B cell (primary cell): Measurements from ENCODE around the gene IAH1. TPM values are rescaled to one million over a fixed set of nuclear protein-coding genes. Genes with fewer than 3 reads are reported as not detected.

Source experiments
- ATAC-seq: fragments of 200-7000 bp; cut with Tn5 transposase; one replicate; pipeline ENCODE4 v1.10.0; 2021; ENCODE audit warnings: low read depth, mild to moderate bottlenecking, moderate number of reproducible peaks, moderate library complexity
- CTCF ChIA-PET: fragments of 350-600 bp; sonication (Branson Sonifier 250); formaldehyde crosslinking; loops from one replicate; lab custom pipeline; 2021; ENCODE audit warnings: antibody characterized with exemption, inconsistent platforms; lab: Charles Lee
- POLR2A ChIA-PET: fragments of 350-600 bp; sonication (Branson Sonifier 250); formaldehyde crosslinking; loops from one replicate; lab custom pipeline; 2021; ENCODE audit warnings: antibody characterized with exemption; lab: Charles Lee
- DNase-seq: peaks from one replicate; pipeline ENCODE4 v3.0.0; 2013
- H2AFZ ChIP-seq: 2 replicates; pipeline ENCODE4 v1.6.1; 2012; ENCODE audit warnings: mild to moderate bottlenecking, low read depth, low read length; ENCODE audit not compliant: insufficient read depth, poor library complexity, severe bottlenecking
- H3K27ac ChIP-seq, 2 donors: 1 replicate in 1 of 2; 2 replicates in 1 of 2; pipeline ENCODE4 v1.5.1; 2012 to 2013; ENCODE audit warnings: low read length in 2 of 2, mild to moderate bottlenecking in 2 of 2, moderate library complexity in 1 of 2
- H3K27me3 ChIP-seq, 4 experiments: fragments of 200-600 bp in 1 of 4; sonication (generic) in 1 of 4; replicated peaks in 1 of 4; 1 replicate in 2 of 4; 2 replicates in 2 of 4; pipeline versions ENCODE4 v1.6.1 to v1.7.0; 2013 to 2016; ENCODE audit warnings: low read length in 3 of 4, mild to moderate bottlenecking in 2 of 4, mixed read lengths in 1 of 4, moderate library complexity in 1 of 4; ENCODE audit not compliant: insufficient read depth in 4 of 4, control insufficient read depth in 3 of 4; ENCODE audit errors: control extremely low read depth in 1 of 4
- H3K36me3 ChIP-seq, 2 experiments: replicated peaks in 1 of 2; 1 replicate in 1 of 2; 2 replicates in 1 of 2; pipeline versions ENCODE4 v1.6.1 to v1.7.1; 2013; ENCODE audit warnings: low read length in 1 of 2; ENCODE audit not compliant: insufficient read depth in 2 of 2, control insufficient read depth in 1 of 2; ENCODE audit errors: control extremely low read depth in 1 of 2, extremely low read depth in 1 of 2
- H3K4me1 ChIP-seq, 2 donors: fragments of 200-600 bp in 1 of 2; sonication (generic) in 1 of 2; 1 replicate in 1 of 2; 2 replicates in 1 of 2; pipeline versions ENCODE4 v1.5.1 to v1.6.1; 2013 to 2017; ENCODE audit warnings: low read length in 2 of 2; ENCODE audit not compliant: control insufficient read depth in 2 of 2, insufficient read depth in 2 of 2
- H3K4me2 ChIP-seq: replicated peaks from 2 replicates; pipeline ENCODE3; 2012; ENCODE audit warnings: mild to moderate bottlenecking, low read depth, low read length; ENCODE audit not compliant: poor library complexity, severe bottlenecking
- H3K4me3 ChIP-seq, 5 experiments: fragments of 200-600 bp in 1 of 5; sonication (generic) in 1 of 5; 1 replicate in 3 of 5; 2 replicates in 2 of 5; pipeline versions ENCODE4 v1.5.1 to v1.7.0; 2011 to 2016; ENCODE audit warnings: low read length in 4 of 5, mild to moderate bottlenecking in 4 of 5, low read depth in 2 of 5, control low read depth in 1 of 5, moderate library complexity in 1 of 5; ENCODE audit not compliant: insufficient read depth in 1 of 5; ENCODE audit errors: control extremely low read depth in 1 of 5, extremely low read depth in 1 of 5
- H3K79me2 ChIP-seq: fragments of 200-600 bp; sonication (generic); one replicate; pipeline ENCODE4 v1.6.0; 2016; ENCODE audit warnings: low read length; ENCODE audit not compliant: control insufficient read depth, insufficient read depth
- H3K9ac ChIP-seq: fragments of 200-600 bp; sonication (generic); 2 replicates; pipeline ENCODE4 v1.6.1; 2017; ENCODE audit warnings: mild to moderate bottlenecking, low read length, moderate library complexity
- H3K9me3 ChIP-seq, 3 donors: one replicate each; pipeline versions ENCODE4 v1.6.1 to v1.7.1; 2013; ENCODE audit warnings: low read length in 2 of 3; ENCODE audit not compliant: control insufficient read depth in 2 of 3, insufficient read depth in 1 of 3; ENCODE audit errors: control extremely low read depth in 1 of 3
- H4K20me1 ChIP-seq: 2 replicates; pipeline ENCODE4 v1.6.0; 2012; ENCODE audit warnings: mild to moderate bottlenecking, low read length; ENCODE audit not compliant: insufficient read depth, control insufficient read depth, poor library complexity, severe bottlenecking
- H3K27ac Mint-ChIP-seq: one replicate; pipeline ENCODE4 v1.8.0; 2021; ENCODE audit warnings: mixed read lengths
- H3K27me3 Mint-ChIP-seq: one replicate; pipeline ENCODE4 v1.8.0; 2021; ENCODE audit warnings: mixed read lengths
- H3K4me1 Mint-ChIP-seq: one replicate; pipeline ENCODE4 v1.8.0; 2021; ENCODE audit warnings: mixed read lengths
- H3K4me3 Mint-ChIP-seq: one replicate; pipeline ENCODE4 v1.8.0; 2021; ENCODE audit warnings: mixed read lengths
- H3K9me3 Mint-ChIP-seq: one replicate; pipeline ENCODE4 v1.8.0; 2022; ENCODE audit warnings: mixed read lengths; ENCODE audit not compliant: insufficient read depth
- EZH2 ChIP-seq: IDR thresholded peaks from 2 replicates; pipeline ENCODE4 v1.6.1; 2012; ENCODE audit warnings: borderline replicate concordance, low read depth, mild to moderate bottlenecking, moderate library complexity, low read length; ENCODE audit not compliant: insufficient read depth, poor library complexity, severe bottlenecking
- WGBS: methylation state at CpG from one replicate; pipeline ENCODE4 v1.1.5; 2013; ENCODE audit warnings: missing lambda C conversion rate; ENCODE audit not compliant: insufficient coverage; 5-methylcytosine and 5-hydroxymethylcytosine counted together
- intact Hi-C: fragments of 100-400 bp; cut with micrococcal nuclease; formaldehyde crosslinking; loops from one replicate; pipeline ENCODE4 v1.10.0; 2022
- polyA plus RNA-seq: library from polyadenylated mRNA; depleted of rRNA; stranded (reverse); fragments of >200 nt; gene quantifications from 2 replicates; pipeline ENCODE4 v1.2.3, GENCODE V29; 2012
- total RNA-seq, 2 donors: library from RNA; stranded (reverse); fragments of 120-200 nt in 1 of 2; gene quantifications; 1 replicate in 1 of 2; 2 replicates in 1 of 2; pipeline versions ENCODE4 v1.2.3 to v1.2.4, GENCODE V29; 2013 to 2022
- TF ChIP-seq, protein P1 (sequence below): fragments of 200-600 bp; IDR thresholded peaks from one replicate; pipeline ENCODE4 v1.8.0; 2022; ENCODE audit warnings: antibody characterized with exemption, mild to moderate bottlenecking

The IAH1 gene
- total and polyA plus RNA-seq, 2 donors (not counting 1 experiment from before 2014, with no cell fraction given) = 33.3 to 54.8 TPM

DNA sequence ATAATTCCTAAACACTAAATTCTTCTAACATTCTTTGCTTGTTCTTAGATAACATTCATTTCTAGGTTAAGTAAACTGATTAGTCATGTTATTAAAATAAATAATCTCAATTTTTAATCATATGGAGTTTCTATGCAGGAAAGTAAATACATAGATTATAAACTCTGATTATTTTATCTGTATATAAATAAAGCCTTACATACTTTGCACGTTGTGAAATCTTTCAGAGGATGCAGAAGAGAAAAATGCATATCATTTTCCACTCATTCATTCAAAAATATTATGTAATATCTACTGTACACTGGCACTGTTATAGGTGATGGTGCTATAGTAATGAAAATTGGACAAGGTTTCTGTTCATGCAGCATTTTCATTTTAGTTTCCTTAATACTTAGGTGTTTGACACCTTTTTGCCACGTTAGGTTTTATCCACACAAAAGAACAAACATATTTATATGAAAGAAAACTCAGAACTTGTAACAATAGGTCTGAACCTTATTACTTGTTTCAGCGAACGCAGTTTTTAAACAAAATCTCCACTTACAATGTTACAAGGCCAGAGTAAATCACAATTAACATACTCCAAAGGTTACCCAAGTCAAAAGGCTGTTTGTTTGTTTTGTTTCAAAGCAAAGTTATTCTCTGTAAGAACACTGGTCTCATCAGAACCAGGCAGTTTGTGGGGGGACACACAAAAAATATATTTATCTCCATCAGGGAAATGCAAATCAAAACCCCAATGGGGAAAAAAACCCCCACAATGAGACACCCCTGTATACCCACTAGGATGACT lies 53.8 kb downstream of the IAH1 start:
- Mint-ChIP-seq H3K27ac (no peak overlapping the region), H3K4me1 (no peaks in the 10 kb centered on the region), H3K4me3 (no peak overlapping the region), H3K9me3 (no peaks in the 10 kb centered on the region), H3K27me3 (no peaks in the 10 kb centered on the region)
- intact Hi-C loops = no loop called here
- no peak overlapping the region for H3K4me3 ChIP-seq
- ATAC-seq (no peak), DNase-seq (no peak)
- no peak overlapping the region for H2AFZ ChIP-seq
- H3K9ac ChIP-seq = no peak overlapping the region
- WGBS = no CpG with 5 or more reads among the region's 4 CpGs
- no peaks in the 10 kb centered on the region for H3K27me3 ChIP-seq
- ChIA-PET POLR2A (no interaction called here), CTCF (no interaction called here)
- no peaks in the 10 kb centered on the region for H3K4me1 ChIP-seq
- H3K27ac ChIP-seq = no peak overlapping the region
- no peaks in the 10 kb centered on the region for H3K9me3 ChIP-seq
- H3K36me3 ChIP-seq = peaks cover 7 to 54% of the 10 kb centered on the region in 2 experiments
- no peak overlapping the region for H3K4me2 ChIP-seq
- peaks cover 45% of the 10 kb centered on the region for H3K79me2 ChIP-seq
- H4K20me1 ChIP-seq = peaks cover 8% of the 10 kb centered on the region
- TF ChIP-seq, protein P1, sequence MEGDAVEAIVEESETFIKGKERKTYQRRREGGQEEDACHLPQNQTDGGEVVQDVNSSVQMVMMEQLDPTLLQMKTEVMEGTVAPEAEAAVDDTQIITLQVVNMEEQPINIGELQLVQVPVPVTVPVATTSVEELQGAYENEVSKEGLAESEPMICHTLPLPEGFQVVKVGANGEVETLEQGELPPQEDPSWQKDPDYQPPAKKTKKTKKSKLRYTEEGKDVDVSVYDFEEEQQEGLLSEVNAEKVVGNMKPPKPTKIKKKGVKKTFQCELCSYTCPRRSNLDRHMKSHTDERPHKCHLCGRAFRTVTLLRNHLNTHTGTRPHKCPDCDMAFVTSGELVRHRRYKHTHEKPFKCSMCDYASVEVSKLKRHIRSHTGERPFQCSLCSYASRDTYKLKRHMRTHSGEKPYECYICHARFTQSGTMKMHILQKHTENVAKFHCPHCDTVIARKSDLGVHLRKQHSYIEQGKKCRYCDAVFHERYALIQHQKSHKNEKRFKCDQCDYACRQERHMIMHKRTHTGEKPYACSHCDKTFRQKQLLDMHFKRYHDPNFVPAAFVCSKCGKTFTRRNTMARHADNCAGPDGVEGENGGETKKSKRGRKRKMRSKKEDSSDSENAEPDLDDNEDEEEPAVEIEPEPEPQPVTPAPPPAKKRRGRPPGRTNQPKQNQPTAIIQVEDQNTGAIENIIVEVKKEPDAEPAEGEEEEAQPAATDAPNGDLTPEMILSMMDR = no peak
- no peak for TF ChIP-seq EZH2

DNA sequence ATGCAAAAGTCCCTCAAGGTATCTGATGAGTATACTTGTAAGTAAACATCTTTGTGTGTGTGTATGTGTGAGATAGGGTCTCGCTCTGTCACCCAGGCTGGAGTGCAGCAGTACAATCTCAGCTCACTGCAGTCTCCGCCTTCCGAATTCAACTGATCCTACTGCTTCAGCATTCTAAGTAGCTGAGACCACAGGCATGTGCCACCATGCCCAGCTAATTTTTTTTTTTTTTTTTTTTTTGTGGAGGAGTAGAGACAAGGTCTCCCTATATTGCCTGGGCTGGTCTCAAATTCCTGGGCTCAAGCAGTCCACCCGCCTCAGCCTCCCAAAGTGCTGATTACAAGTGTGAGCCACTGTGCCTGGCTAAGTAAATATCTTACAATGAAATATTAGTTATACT lies 58.1 kb downstream of the IAH1 start:
- H3K4me1 Mint-ChIP-seq = peaks cover 29% of the 10 kb centered on the region
- no peak for TF ChIP-seq EZH2
- TF ChIP-seq, protein P1 = no peak
- H3K9me3 ChIP-seq = no peaks in the 10 kb centered on the region
- H3K27me3 Mint-ChIP-seq = no peaks in the 10 kb centered on the region
- H3K4me2 ChIP-seq = no peak overlapping the region
- no peak for DNase-seq
- no peak overlapping the region for H3K4me3 ChIP-seq
- WGBS = no CpG with 5 or more reads among the region's 4 CpGs
- no peak overlapping the region for H3K4me3 Mint-ChIP-seq
- intact Hi-C loops = no loop called here
- no peak overlapping the region for H3K27ac Mint-ChIP-seq
- no peaks in the 10 kb centered on the region for H3K9me3 Mint-ChIP-seq
- no peaks in the 10 kb centered on the region for H3K27me3 ChIP-seq
- H3K36me3 ChIP-seq = peaks cover 5 to 29% of the 10 kb centered on the region in 2 experiments
- CTCF ChIA-PET = interaction anchor here (1.5 kb wide), 1 partner anchor 23 kb away, joined by 6 read pairs; the partner anchor contains the start of gene ADAM17
- ATAC-seq = no peak
- H4K20me1 ChIP-seq = peaks cover 8% of the 10 kb centered on the region
- H3K9ac ChIP-seq = no peak overlapping the region
- H3K79me2 ChIP-seq = peaks cover 79% of the 10 kb centered on the region
- H2AFZ ChIP-seq = no peak overlapping the region
- peaks cover 9 to 19% of the 10 kb centered on the region in 2 donors for H3K4me1 ChIP-seq
- H3K27ac ChIP-seq = no peak overlapping the region
- POLR2A ChIA-PET = no interaction called here
